Stimulated activated CD8-positive, alpha-beta memory T cell treated with anti-CD3 and anti-CD28 coated beads, Interleukin-12 subunit alpha, Interleukin-12 subunit beta, amount 100 ng/mL, for 24 hours (primary cell): ENCODE results near the gene NRIP3.

Source experiments
- DNase-seq: peaks from one replicate; pipeline ENCODE4 v3.0.0-alpha.2; 2020; ENCODE audit errors: extremely low read depth

NRIP3 gene

GRCh38 chr11:8932564-8933180 is 71.1 kb downstream of the NRIP3 start, which contains the start of gene C11orf16:
Gene C11orf16 (minus strand): TSS chr11:8932947. CDS start chr11:8932308, 639 bp downstream.
- DNase-seq, result no peak
